SK-N-MC (cell line): ENCODE results near the gene BATF3.

Experiments used
- EZH2 ChIP-seq: fragments of 200-600 bp; sonication (generic); IDR thresholded peaks from one replicate; pipeline ENCODE4 v1.6.1; 2017; ENCODE audit warnings: antibody characterized with exemption
- FOXP2 ChIP-seq: optimal IDR thresholded peaks from 2 replicates; pipeline ENCODE3; 2011; ENCODE audit warnings: mild to moderate bottlenecking, moderate library complexity; ENCODE audit not compliant: insufficient read depth; ENCODE audit errors: extremely low read length, control extremely low read depth
- POLR2AphosphoS5 ChIP-seq: IDR thresholded peaks from 2 replicates; pipeline ENCODE4 v1.6.1; 2012; ENCODE audit warnings: mild to moderate bottlenecking, low read depth, low read length, borderline replicate concordance

DNA sequence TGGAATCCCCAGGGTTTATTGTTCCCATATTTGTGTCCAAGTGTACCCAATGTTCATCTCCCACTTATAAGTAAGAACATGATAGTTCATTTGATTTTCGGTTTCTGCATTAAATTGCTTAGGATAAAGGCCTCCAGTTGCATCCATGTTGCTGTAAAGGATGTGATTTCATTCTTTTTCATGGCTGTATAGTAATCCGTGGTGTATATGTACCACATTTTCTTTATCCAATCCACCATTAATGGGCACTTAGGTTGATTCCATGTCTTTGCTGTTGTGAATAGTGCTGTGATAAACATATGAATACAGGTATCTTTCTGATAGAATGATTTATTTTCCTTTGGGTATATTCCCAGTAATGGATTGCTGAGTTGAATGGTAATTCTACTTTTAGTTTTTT is 20.0 kb upstream of the BATF3 start:
- TF ChIP-seq EZH2 (no peak), FOXP2 (no peak), POLR2AphosphoS5 (no peak)
